RWPE1 (cell line): ENCODE results near the gene TOMM22.
"Not testable (repeated sequence)": the region's sequence is repeated elsewhere in the genome, so short reads cannot be mapped to it uniquely, and the experiment has no call there.

Experiments used
- CTCF ChIA-PET: fragments of 350-600 bp; sonication (Branson Sonifier 250); formaldehyde crosslinking; extraction: SDS; loops from one replicate; lab custom pipeline; 2021; lab: Yijun Ruan, JAX
- POLR2A ChIA-PET: fragments of 400-600 bp; formaldehyde crosslinking; extraction: SDS; loops from one replicate; lab custom pipeline; 2020; ENCODE audit warnings: antibody characterized with exemption; ENCODE audit not compliant: low non-redundant PET; lab: Yijun Ruan, JAX
- DNase-seq: peaks from one replicate; pipeline ENCODE4 v3.0.0; 2012; ENCODE audit warnings: low spot score
- H3K27ac ChIP-seq: fragments of 450-650 bp; 2 replicates; pipeline ENCODE4 v1.5.1; 2017
- CTCF ChIP-seq: fragments of 450-650 bp; conservative IDR thresholded peaks from 2 replicates; pipeline ENCODE4 v1.5.1; 2017; ENCODE audit warnings: low read depth, mild to moderate bottlenecking

Gene TOMM22

DNA sequence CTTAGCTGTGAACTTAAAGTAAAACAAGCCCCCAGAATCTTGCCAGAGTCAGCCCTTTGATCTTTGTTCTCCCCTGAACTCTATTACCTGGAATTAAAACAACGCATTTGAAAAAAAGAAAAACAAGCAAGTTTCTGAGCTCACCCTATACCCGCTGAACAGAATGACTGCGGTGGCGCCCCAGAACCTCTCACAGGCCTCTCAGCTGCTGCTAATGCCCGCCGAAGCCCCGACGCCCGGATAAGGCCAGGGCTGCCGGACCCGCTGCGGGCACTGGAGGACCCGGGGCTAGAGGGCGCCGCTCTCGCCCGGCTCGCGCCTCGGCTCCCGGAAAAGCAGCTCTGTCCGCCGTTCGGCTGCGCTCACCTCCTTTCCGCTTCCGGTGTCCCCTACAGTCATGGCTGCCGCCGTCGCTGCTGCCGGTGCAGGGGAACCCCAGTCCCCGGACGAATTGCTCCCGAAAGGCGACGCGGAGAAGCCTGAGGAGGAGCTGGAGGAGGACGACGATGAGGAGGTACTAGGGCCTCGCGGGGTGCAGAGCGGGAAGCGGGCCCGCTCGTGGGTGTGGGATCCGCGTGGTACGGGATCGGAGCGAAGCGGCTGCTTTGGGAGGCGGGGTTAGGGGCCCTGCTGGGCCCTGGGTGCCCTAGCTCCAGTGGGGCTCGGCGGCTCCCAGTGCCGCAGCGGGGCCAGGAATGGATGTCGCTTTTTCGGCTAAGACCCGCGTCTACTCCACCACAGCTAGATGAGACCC lies at the start of gene TOMM22:
Gene TOMM22 (plus strand): TSS at position 376 of the 754 bp plus-strand sequence. CDS start 22 bp downstream, at position 398.
- ChIA-PET CTCF (interaction anchor here (0.5 to 1.2 kb wide), 3 partner anchors 17 to 883 kb away, joined by 3 to 7 read pairs (median 7); no protein-coding TSS in a partner anchor), POLR2A (interaction anchor here (0.6 to 1.1 kb wide), 2 partner anchors 18 to 1280 kb away, joined by 4 to 5 read pairs; no protein-coding TSS in a partner anchor)
- peak; percentile 90 for TF ChIP-seq CTCF
- DNase-seq = peak; percentile 83
- peak within 1 kb of the TSS; percentile 72 for H3K27ac ChIP-seq

DNA sequence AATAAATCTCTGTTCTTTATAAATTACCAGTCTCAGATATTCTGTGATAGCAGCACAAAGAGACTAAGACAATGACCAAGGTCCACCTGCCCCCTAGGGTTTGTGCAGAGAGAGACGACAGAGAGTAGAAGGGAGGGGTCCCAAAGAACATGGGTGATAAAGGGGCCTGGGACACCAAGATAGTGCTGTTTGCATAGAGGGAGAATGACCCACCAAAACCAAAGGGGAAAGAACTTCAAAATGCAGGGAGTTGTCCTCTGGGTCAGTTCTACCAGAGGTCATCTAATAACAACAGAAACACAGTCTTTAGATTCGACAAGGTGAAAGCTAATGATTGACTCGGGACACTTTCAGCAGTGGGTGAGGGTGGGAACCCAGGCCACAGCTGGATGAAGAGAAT lies 49.2 kb upstream of the TOMM22 start:
- no peak overlapping the region for H3K27ac ChIP-seq
- TF ChIP-seq CTCF = no peak
- no peak for DNase-seq
- ChIA-PET POLR2A (no interaction called here), CTCF (no interaction called here)

GRCh38 chr22:38638216-38638615 lies 43.5 kb upstream of the TOMM22 start:
- CTCF ChIA-PET = no interaction called here
- DNase-seq = no peak
- POLR2A ChIA-PET = no interaction called here
- no peak for TF ChIP-seq CTCF
- no peak overlapping the region for H3K27ac ChIP-seq

DNA sequence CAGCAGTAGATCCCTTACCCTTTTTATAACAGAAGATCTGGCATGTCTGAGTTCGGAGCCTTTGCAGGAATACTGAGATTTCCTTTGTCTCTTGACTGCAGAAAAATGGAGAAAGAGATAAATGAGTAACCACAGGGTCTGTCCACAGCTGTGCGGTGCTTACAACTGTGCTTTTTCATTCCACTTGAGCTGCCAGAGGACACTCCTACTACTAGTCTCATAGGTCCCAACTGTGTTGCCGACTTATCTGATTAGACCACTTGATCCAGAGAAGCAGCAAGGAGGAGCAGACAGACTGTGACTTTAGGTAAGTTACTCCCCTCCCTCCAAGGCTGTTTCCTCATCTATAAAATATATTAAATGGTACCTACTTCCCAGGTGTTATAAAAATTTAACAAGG lies 43.0 kb upstream of the TOMM22 start:
- DNase-seq = no peak
- no peak for TF ChIP-seq CTCF
- ChIA-PET POLR2A (no interaction called here), CTCF (no interaction called here)
- H3K27ac ChIP-seq = no peak overlapping the region

- no peak for TF ChIP-seq CTCF
- DNase-seq = no peak
- H3K27ac ChIP-seq = no peak overlapping the region
- ChIA-PET POLR2A (interaction anchor here (0.5 to 0.7 kb wide), 2 partner anchors 16 to 783 kb away, joined by 4 to 5 read pairs; no protein-coding TSS in a partner anchor), CTCF (no interaction called here)
These were observed 40.2 kb upstream of the TOMM22 start for GRCh38 chr22:38641476-38642040.

DNA sequence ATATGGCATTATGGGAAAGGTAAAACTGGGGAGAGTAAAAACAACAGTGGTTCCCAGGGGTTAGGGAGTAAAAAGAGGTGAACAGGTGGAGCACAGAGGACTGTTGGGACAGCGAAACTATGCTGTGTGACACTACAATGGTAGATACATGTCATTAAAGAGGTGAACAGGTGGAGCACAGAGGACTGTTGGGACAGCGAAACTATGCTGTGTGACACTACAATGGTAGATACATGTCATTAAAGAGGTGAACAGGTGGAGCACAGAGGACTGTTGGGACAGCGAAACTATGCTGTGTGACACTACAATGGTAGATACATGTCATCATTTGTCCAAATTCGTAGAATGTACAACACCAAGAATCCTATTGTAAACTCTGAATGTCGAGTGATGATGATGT lies 37.5 kb upstream of the TOMM22 start:
- POLR2A ChIA-PET, H3K27ac ChIP-seq, CTCF ChIA-PET, DNase-seq: not testable (repeated sequence)

DNA sequence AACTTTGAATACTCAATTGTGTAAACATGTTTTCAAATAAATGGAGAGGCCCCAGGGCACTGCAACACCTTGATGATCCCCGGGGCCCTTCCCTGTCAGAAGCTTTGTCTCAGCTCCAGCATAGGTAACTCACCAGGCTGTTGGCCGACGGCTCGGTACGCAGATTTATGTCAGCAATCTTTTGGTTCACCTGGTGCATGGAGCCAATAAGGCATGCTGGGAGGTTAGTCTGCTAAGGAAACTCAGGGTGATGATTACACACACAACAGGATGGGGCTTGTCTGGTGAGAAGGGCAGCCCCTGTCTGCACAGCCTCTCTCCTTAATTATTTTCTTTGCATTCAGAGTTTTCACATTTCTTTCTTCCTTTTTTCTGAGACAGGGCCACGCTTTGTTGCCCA lies 36.3 kb upstream of the TOMM22 start:
- CTCF ChIA-PET = interaction anchor here (0.6 to 0.7 kb wide), 2 partner anchors 42 to 792 kb away, joined by 4 read pairs; no protein-coding TSS in a partner anchor
- H3K27ac ChIP-seq = peak overlapping the region; percentile 72
- no peak for TF ChIP-seq CTCF
- DNase-seq = peak; percentile 48
- POLR2A ChIA-PET = no interaction called here
